NB4 (cell line): ENCODE data around the gene MAN1A1.

ENCODE experiments used
- CTCF ChIP-seq: IDR thresholded peaks from one replicate; pipeline ENCODE4 v1.5.1; 2012; ENCODE audit warnings: low read depth, low read length
- MYC ChIP-seq: IDR thresholded peaks from 2 replicates; pipeline ENCODE4 v1.6.1; 2011; ENCODE audit warnings: low read depth, low read length
- POLR2A ChIP-seq: IDR thresholded peaks from 2 replicates; pipeline ENCODE4 v1.6.1; 2011; ENCODE audit warnings: mild to moderate bottlenecking; ENCODE audit not compliant: insufficient read length; ENCODE audit errors: extremely low read depth
- TF ChIP-seq, protein P1 (sequence below): IDR thresholded peaks from 2 replicates; pipeline ENCODE4 v1.6.1; 2011; ENCODE audit warnings: low read depth, low read length

- TF ChIP-seq CTCF, result no peak
- no peak for TF ChIP-seq POLR2A
- TF ChIP-seq, protein P1, sequence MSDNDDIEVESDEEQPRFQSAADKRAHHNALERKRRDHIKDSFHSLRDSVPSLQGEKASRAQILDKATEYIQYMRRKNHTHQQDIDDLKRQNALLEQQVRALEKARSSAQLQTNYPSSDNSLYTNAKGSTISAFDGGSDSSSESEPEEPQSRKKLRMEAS, result no peak
- no peak for TF ChIP-seq MYC
Observed at GRCh38 chr6:119360262-119360915, 10.8 kb upstream of the MAN1A1 start.
